Omental fat pad (tissue), 4 donors: Measurements from ENCODE around the gene FGFR4. TPM values are rescaled to one million over a fixed set of nuclear protein-coding genes. Genes with fewer than 3 reads are reported as not detected.
A peak's percentile ranks its signal among the peaks of the same experiment; 100 is the strongest.

Experiments
- ATAC-seq: fragments of 150-250 bp; one replicate; pipeline ENCODE4 v1.9.1; 2016; ENCODE audit warnings: mild to moderate bottlenecking, moderate library complexity; ENCODE audit not compliant: low FRiP score
- DNase-seq: peaks from one replicate; pipeline ENCODE4 v3.0.0-alpha.2; 2019; ENCODE audit warnings: low spot score
- total RNA-seq, 4 donors: library from RNA; depleted of rRNA; stranded (reverse); fragments of >200 nt; gene quantifications; one replicate each; pipeline ENCODE4 v1.1.0, GENCODE V29; 2016
- TF ChIP-seq, protein P1 (sequence below), 3 donors: fragments of 450-650 bp; IDR thresholded peaks; one replicate each; pipeline ENCODE4 v1.5.1; 2016 to 2017; ENCODE audit warnings: antibody characterized with exemption in 3 of 3, mild to moderate bottlenecking in 3 of 3, moderate library complexity in 2 of 3

FGFR4 gene
- total RNA-seq, 4 donors from 2014 or later: 1.4 to 3.9 (median 2.7) TPM; not detected in 1

DNA sequence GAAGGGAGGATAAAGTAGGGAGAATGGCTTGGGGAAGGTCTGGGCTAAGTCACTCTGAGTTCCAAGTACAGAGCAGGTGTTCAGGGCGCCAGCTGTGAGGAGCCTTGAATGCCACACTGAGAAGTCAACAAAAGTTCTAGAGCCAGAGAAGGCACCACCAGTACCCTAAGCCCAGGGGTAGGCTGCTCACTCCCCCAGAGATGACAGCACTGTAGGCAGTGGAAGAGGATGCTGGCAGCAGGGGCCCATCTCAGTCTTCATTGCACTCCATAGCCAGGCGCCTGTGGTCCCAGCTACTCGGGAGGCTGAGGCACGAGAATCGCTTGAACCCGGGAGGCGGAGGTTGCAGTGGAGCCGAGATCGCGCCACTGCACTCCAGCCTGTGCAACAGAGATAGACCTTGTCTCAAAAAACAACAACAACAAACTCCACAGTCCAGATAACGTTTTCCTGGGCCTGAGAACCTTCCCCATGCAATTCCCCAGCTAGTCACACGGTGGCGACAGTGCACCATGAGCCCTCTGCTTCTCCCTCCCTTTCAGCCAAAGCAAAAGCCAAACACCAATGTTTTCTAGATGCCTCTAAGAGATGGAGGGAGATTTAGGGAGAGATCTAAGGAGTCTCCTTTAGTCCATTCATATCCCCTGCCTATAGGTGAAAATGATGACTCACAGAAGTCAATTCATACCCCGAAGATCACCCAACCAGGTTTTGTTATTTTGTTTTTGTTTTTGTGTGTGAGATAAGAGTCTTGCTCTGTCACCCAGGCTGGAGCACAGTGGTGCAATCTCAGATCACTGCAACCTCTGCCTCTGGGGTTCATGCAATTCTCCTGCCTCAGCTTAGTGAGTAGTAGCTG is 27.1 kb downstream of the FGFR4 start:
- TF ChIP-seq, protein P1, sequence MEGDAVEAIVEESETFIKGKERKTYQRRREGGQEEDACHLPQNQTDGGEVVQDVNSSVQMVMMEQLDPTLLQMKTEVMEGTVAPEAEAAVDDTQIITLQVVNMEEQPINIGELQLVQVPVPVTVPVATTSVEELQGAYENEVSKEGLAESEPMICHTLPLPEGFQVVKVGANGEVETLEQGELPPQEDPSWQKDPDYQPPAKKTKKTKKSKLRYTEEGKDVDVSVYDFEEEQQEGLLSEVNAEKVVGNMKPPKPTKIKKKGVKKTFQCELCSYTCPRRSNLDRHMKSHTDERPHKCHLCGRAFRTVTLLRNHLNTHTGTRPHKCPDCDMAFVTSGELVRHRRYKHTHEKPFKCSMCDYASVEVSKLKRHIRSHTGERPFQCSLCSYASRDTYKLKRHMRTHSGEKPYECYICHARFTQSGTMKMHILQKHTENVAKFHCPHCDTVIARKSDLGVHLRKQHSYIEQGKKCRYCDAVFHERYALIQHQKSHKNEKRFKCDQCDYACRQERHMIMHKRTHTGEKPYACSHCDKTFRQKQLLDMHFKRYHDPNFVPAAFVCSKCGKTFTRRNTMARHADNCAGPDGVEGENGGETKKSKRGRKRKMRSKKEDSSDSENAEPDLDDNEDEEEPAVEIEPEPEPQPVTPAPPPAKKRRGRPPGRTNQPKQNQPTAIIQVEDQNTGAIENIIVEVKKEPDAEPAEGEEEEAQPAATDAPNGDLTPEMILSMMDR (IDR thresholded peaks at IDR 0.05): peak in 2 of 3 donors; percentile 77 to 88
- ATAC-seq (peak; percentile 72), DNase-seq (peak; percentile 76)

DNA sequence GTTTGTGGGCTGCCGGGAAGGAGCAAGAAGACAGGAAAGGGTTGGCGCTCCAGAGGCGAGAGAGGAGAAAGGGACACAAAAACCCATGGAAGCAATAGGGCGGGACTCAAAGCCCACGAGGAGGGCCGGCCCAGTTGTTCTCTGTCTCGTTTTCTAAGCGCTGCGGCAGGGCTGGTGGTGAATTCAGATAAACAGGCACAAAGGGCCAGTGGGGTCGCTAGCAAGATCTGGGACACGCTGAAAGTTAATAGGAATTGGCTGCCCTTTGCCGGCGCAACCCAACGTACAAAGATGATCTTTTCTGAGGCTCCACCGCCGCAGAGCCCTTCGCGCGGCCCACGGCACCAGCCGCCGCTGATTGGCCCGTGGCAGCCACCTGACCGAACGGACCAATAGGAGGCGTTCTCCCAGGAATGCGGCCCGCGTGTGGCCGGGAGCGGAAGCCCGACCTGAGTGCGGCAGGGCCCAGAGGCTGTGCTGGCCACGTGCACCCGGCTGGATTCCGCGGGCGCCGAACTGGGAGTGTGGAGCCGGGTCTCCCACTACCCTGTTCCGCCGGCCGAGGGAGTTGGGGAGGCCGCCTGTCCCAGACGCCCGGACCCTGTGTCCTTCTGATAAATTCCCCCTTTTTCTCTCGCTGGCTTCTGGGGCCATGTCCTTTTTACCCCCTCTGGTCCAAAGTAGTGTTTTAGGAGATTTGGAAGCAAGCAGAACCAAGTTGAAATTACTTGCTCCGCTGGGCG is 30.1 kb downstream of the FGFR4 start:
- ATAC-seq (peak; percentile 94), DNase-seq (peak; percentile 57)
- TF ChIP-seq, protein P1 (IDR thresholded peaks at IDR 0.05): no peak

DNA sequence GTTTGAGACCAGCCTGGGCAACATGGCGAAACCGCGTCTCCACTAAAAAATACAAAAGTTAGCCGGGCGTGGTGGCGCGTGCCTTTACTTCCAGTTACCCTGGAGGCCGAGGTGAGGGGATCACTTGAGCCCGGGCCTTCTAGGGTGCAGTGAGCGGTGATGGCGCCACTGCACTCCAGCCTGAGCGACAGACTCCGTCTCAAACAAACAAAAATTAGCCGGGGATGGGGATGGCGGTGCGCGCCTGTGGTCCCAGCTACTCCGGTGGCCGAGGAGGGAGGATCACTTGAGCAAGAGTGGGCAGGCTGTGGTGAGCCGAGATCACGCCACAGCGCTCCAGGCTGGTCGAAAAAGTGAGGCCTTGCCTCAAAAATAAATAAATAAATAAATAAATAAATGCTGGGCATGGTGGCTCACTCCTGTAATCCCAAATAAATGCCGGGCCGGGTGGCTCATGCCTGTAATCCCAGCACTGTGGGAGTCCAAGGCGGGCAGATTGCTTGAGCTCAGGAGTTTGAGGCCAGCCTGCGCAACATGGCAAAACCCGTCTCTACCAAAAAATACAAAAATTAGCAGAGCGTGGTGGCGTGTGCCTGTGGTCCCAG is 30.8 kb downstream of the FGFR4 start:
- no peak for DNase-seq
- TF ChIP-seq, protein P1 (IDR thresholded peaks at IDR 0.05): no peak
- ATAC-seq: no peak

DNA sequence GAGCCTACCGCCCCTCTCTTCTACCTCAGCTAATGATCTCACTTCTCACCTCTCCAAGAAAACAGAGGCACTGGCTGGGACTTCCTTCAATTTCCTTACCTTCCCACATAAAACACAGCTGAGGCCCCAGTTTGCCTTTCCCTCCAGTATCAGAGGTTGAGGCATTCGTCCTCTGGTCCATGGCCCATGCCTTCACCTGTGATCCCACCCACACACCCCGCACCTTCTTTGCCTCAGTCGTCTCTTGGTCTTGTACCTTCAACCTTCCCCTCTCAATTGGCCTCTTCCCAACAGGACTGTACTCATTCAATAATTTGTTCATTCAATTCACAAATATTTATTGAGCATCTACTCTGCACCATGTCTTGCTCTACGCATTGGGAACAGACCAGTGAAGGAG is 35.9 kb downstream of the FGFR4 start:
- ATAC-seq (no peak), DNase-seq (no peak)
- TF ChIP-seq, protein P1 (IDR thresholded peaks at IDR 0.05): no peak

DNA sequence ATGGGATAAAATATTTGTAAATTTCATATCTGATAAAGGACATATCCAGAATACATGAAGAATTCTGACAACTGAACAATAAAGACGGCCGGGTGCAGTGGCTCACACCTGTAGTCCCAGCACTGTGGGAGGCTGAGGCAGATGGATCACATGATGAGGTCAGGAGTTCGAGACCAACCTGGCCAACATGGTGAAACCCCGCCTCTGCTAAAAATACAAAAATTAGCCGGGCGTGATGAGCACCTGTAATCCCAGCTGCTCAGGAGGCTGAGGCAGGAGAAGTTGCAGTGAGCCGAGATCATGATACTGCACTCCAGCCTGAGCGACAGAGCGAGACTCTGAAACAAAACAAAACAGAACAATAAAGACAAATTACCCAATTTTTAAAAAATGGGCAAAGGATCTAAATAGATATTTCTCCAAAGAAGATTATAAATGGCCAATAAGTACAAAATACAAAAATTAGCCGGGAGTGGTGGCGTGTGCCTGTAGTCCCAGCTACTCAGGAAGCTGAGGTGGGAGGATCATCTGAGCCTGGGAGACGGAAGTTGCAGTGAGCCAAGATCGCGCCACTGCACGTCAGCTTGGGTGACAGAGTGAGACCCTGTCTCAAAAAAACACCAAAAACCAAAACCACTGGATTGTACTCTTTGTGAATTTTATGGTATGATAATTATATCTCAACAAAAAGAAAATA is 37.2 kb downstream of the FGFR4 start:
- no peak for ATAC-seq
- no peak for DNase-seq
- TF ChIP-seq, protein P1 (IDR thresholded peaks at IDR 0.05): no peak

DNA sequence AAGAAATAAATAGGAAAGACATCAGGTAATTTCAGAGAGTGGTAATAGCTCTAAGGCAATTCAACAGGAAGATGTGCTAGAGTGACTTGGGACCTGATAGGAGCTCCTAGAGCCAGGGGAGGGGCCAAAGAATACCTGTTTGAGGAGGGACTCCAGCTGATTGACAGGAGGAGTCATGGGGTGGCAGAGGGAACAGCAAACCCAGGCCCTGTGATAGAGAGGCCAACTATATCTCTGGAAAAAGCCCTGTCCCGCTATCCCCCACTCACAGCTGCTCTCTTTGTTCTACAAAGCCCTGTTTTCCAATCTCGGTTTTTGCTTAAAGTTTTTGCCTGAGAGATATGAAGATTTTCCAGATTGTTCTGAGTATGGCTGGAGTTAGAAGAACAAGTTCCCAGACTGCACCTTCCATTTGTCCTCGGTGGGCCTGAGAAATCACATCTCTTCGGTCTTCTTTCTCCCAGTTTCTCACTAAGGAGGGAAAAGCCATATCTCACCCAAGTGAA is 37.8 kb downstream of the FGFR4 start:
- ATAC-seq (no peak), DNase-seq (no peak)
- TF ChIP-seq, protein P1 (IDR thresholded peaks at IDR 0.05): no peak
